ENCODE data around the gene FHOD3.

DNA sequence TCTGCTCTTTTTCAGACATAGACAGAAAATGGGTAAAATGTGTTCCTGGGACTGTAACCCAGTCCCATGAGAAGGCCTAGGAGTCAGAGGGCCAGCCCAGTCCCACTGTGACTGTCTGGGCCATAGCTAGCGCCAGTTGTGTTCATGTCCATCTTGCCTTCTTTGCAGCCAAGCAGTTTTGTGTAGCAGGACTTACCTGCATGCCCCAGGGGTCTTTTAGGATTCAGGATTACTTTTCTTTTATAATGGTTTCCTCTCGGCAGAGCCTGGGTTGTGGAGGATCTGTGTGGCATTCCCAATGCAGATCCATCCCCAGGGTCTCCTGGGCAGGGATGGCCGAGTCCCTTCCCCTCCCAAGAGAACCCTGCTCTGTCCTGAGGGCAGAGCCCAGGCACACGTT, 90.8 kb downstream of the FHOD3 start:
- TF ChIP-seq CTCF (conservative IDR thresholded peaks at IDR 0.05; ENCODE audit: low read length) (no peak), EZH2phosphoT487 (IDR thresholded peaks at IDR 0.05; ENCODE audit: borderline replicate concordance) (no peak)
